ENCODE data around the gene TAX1BP3. TPM values are rescaled to one million over a fixed set of nuclear protein-coding genes. Genes with fewer than 3 reads are reported as not detected.

The TAX1BP3 gene
- total and polyA plus RNA-seq, 9 of the 15 experiments (the other 6 are each of a cell fraction or from before 2014, with no cell fraction given) = 0.99 to 14.5 (median 6.2) TPM

GRCh38 chr17:3679531-3680126, 11.3 kb upstream of the TAX1BP3 start (continued):
- no peak for TF ChIP-seq ZBTB49 (CRISPR knock-in tag; IDR thresholded peaks at IDR 0.05; ENCODE audit: borderline replicate concordance)

GRCh38 chr17:3678821-3679530, 10.6 kb upstream of the TAX1BP3 start:
- no peaks in the 10 kb centered on the region for H4K20me1 ChIP-seq (replicated peaks; ENCODE audit: control insufficient read depth, insufficient read depth, low read length)

More at GRCh38 chr17:3678821-3679530, 10.6 kb upstream of the TAX1BP3 start:
- no peaks in the 10 kb centered on the region for H3K9me1 ChIP-seq (ENCODE audit: control insufficient read depth, insufficient read depth, low read length)
- H2AFZ ChIP-seq (ENCODE audit: low read depth, low read length) = no peak overlapping the region
- no TSS peak for BruUV-seq (replicated peaks)
- no peak overlapping the region for H3K27ac ChIP-seq (ENCODE audit: extremely low read depth, low read depth, low read length)
- no peak overlapping the region for H3K9ac ChIP-seq (ENCODE audit: insufficient read depth in 1 of 2, low read depth in 2 of 2, low read length in 2 of 2)
- in situ Hi-C loops (cut with MboI) (no loop called here), intact Hi-C loops (cut with micrococcal nuclease) (no loop called here)
- H3K4me2 ChIP-seq (ENCODE audit: insufficient read depth, low read length) = no peak overlapping the region
- no peaks in the 10 kb centered on the region for H3K36me3 ChIP-seq (ENCODE audit: control insufficient read depth, insufficient read depth, low read length)
- H3K4me3 ChIP-seq = no peak overlapping the region
- no peaks in the 10 kb centered on the region for H3K79me2 ChIP-seq (ENCODE audit: control insufficient read depth, insufficient read depth, low read length)
- TF ChIP-seq ZFP91 (CRISPR knock-in tag; IDR thresholded peaks at IDR 0.05) (no peak), ZFP36 (IDR thresholded peaks at IDR 0.05; ENCODE audit: low read depth, low read length, partially characterized antibody) (peak; percentile 48)
- no peaks in the 10 kb centered on the region for H3K9me3 ChIP-seq (replicated peaks; ENCODE audit: control insufficient read depth, insufficient read depth, low read depth, low read length)
- POLR2A ChIA-PET = interaction anchor here (0.7 to 1.0 kb wide), 2 partner anchors 10 to 483 kb away, joined by 4 read pairs; no protein-coding TSS in a partner anchor
- H3K4me1 ChIP-seq (replicated peaks in 1 of 2; ENCODE audit: control insufficient read depth in 2 of 2, insufficient read depth in 2 of 2, low read length in 2 of 2) = peaks cover 0 to 21% of the 10 kb centered on the region in 2 experiments; a peak in 2 of 5 replicates
- CTCF ChIA-PET (ENCODE audit: low intra/inter-chr PET ratio) = no interaction called here
- FAIRE-seq (no peak), ATAC-seq (no peak), DNase-seq (ENCODE audit: extremely low read depth in 1 of 4, low spot score in 3 of 4) (no peak)
- peaks cover 0 to 17% of the 10 kb centered on the region in 2 experiments; a peak in 2 of 5 replicates for H3K27me3 ChIP-seq (ENCODE audit: control insufficient read depth in 2 of 2, insufficient read depth in 2 of 2, low read length in 2 of 2)
- WGBS (ENCODE audit: insufficient coverage, low coverage, missing lambda C conversion rate) = 31% methylated on average over 17 of the region's 27 CpGs

Data from K562 (cell line).